Transverse colon (tissue), 3 donors: Measurements from ENCODE around the gene ATG2B.

Experiments
- CTCF ChIP-seq, 5 experiments: fragments of 200-600 bp in 3 of 5; fragments of 450-650 bp in 2 of 5; sonication (generic) in 3 of 5; IDR thresholded peaks; 1 replicate in 2 of 5; 2 replicates in 3 of 5; pipeline ENCODE4 v1.5.1; 2016 to 2017; ENCODE audit warnings: antibody characterized with exemption in 5 of 5, inconsistent platforms in 3 of 5, mild to moderate bottlenecking in 2 of 5, moderate library complexity in 1 of 5
- EP300 ChIP-seq: sonication (generic); formaldehyde crosslinking; IDR thresholded peaks from one replicate; pipeline ENCODE4 v1.6.1; 2017; ENCODE audit warnings: antibody characterized with exemption, low read depth
- POLR2A ChIP-seq: fragments of 450-650 bp; IDR thresholded peaks from one replicate; pipeline ENCODE4 v1.6.1; 2016; ENCODE audit warnings: antibody characterized with exemption, mild to moderate bottlenecking, moderate library complexity

- TF ChIP-seq CTCF (IDR thresholded peaks at IDR 0.05) (no peak), EP300 (no peak), POLR2A (no peak)
These were observed 92.3 kb downstream of the ATG2B start for GRCh38 chr14:96270565-96271420.
